Trophoblast cell (in vitro differentiated cells and primary cell): ENCODE measurements around the gene TTPAL.

Experiments
- DNase-seq, 2 donors: peaks; one replicate each; pipeline ENCODE4 v3.0.0-alpha.2; 2016
- H2AFZ ChIP-seq: 2 replicates; pipeline ENCODE4 v1.6.1; 2013; ENCODE audit warnings: low read length, moderate library complexity, mild to moderate bottlenecking; ENCODE audit not compliant: insufficient read depth, poor library complexity
- H2AK5ac ChIP-seq: 2 replicates; pipeline ENCODE4 v1.6.1; 2013; ENCODE audit warnings: mild to moderate bottlenecking, low read length
- H2BK120ac ChIP-seq: 2 replicates; pipeline ENCODE4 v1.6.1; 2013; ENCODE audit warnings: low read length, mild to moderate bottlenecking, moderate library complexity; ENCODE audit not compliant: insufficient read depth, poor library complexity
- H2BK12ac ChIP-seq: 2 replicates; pipeline ENCODE4 v1.6.1; 2013; ENCODE audit warnings: mild to moderate bottlenecking, low read length, moderate library complexity
- H2BK5ac ChIP-seq: 2 replicates; pipeline ENCODE4 v1.6.1; 2013; ENCODE audit warnings: low read length, low read depth, moderate library complexity, mild to moderate bottlenecking; ENCODE audit not compliant: poor library complexity
- H3K14ac ChIP-seq: 2 replicates; pipeline ENCODE4 v1.6.1; 2013; ENCODE audit warnings: mild to moderate bottlenecking, low read length
- H3K18ac ChIP-seq: 2 replicates; pipeline ENCODE4 v1.6.1; 2013; ENCODE audit warnings: mild to moderate bottlenecking, low read length
- H3K23ac ChIP-seq: 2 replicates; pipeline ENCODE4 v1.6.1; 2013; ENCODE audit warnings: low read length
- H3K27ac ChIP-seq: 2 replicates; pipeline ENCODE4 v1.5.1; 2013; ENCODE audit warnings: low read depth, mild to moderate bottlenecking, inconsistent platforms, low read length, moderate library complexity
- H3K27me3 ChIP-seq: 2 replicates; pipeline ENCODE4 v1.6.1; 2013; ENCODE audit warnings: inconsistent platforms, mild to moderate bottlenecking, low read length, moderate library complexity; ENCODE audit not compliant: insufficient read depth
- H3K36me3 ChIP-seq, 2 experiments: 1 replicate in 1 of 2; 2 replicates in 1 of 2; pipeline ENCODE4 v1.6.1; 2013; ENCODE audit warnings: low read length in 2 of 2, mild to moderate bottlenecking in 2 of 2, moderate library complexity in 1 of 2; ENCODE audit not compliant: insufficient read depth in 2 of 2, control insufficient read depth in 1 of 2
- H3K4ac ChIP-seq: 2 replicates; pipeline ENCODE4 v1.6.1; 2013; ENCODE audit warnings: low read depth, mild to moderate bottlenecking, low read length, moderate library complexity
- H3K4me1 ChIP-seq, 2 experiments: 1 replicate in 1 of 2; 2 replicates in 1 of 2; pipeline ENCODE4 v1.6.1; 2013; ENCODE audit warnings: low read length in 2 of 2, mild to moderate bottlenecking in 2 of 2, moderate library complexity in 1 of 2; ENCODE audit not compliant: insufficient read depth in 2 of 2, control insufficient read depth in 1 of 2
- H3K4me2 ChIP-seq: 2 replicates; pipeline ENCODE4 v1.6.1; 2013; ENCODE audit warnings: inconsistent platforms, mild to moderate bottlenecking, low read length, moderate library complexity
- H3K4me3 ChIP-seq: 2 replicates; pipeline ENCODE4 v1.5.1; 2013; ENCODE audit warnings: mild to moderate bottlenecking, low read depth, low read length, inconsistent platforms
- H3K79me1 ChIP-seq: one replicate; pipeline ENCODE4 v1.6.1; 2013; ENCODE audit warnings: low read length
- H3K79me2 ChIP-seq: 2 replicates; pipeline ENCODE4 v1.6.1; 2013; ENCODE audit warnings: low read length, mild to moderate bottlenecking; ENCODE audit not compliant: control insufficient read depth, insufficient read depth, poor library complexity
- H3K9ac ChIP-seq: 2 replicates; pipeline ENCODE4 v1.6.1; 2013; ENCODE audit warnings: mild to moderate bottlenecking, low read length
- H3K9me3 ChIP-seq: 2 replicates; pipeline ENCODE4 v1.6.1; 2013; ENCODE audit warnings: low read depth, mild to moderate bottlenecking, control low read depth, inconsistent platforms, low read length; ENCODE audit not compliant: insufficient read depth
- H4K12ac ChIP-seq: 2 replicates; pipeline ENCODE4 v1.6.1; 2013; ENCODE audit warnings: low read depth, mild to moderate bottlenecking, low read length, moderate library complexity
- H4K8ac ChIP-seq: 2 replicates; pipeline ENCODE4 v1.6.1; 2013; ENCODE audit warnings: low read depth, mild to moderate bottlenecking, low read length, moderate library complexity
- H4K91ac ChIP-seq: one replicate; pipeline ENCODE4 v1.6.1; 2013; ENCODE audit warnings: low read depth, mild to moderate bottlenecking, low read length, moderate library complexity
- WGBS: extraction: QIAGEN DNeasy Blood & Tissue Kit; methylation state at CpG from one replicate; pipeline ENCODE4 v1.1.7; 2013; ENCODE audit warnings: missing lambda C conversion rate; ENCODE audit not compliant: insufficient read length, insufficient coverage; ENCODE audit errors: extremely low coverage; 5-methylcytosine and 5-hydroxymethylcytosine counted together

TTPAL gene

DNA sequence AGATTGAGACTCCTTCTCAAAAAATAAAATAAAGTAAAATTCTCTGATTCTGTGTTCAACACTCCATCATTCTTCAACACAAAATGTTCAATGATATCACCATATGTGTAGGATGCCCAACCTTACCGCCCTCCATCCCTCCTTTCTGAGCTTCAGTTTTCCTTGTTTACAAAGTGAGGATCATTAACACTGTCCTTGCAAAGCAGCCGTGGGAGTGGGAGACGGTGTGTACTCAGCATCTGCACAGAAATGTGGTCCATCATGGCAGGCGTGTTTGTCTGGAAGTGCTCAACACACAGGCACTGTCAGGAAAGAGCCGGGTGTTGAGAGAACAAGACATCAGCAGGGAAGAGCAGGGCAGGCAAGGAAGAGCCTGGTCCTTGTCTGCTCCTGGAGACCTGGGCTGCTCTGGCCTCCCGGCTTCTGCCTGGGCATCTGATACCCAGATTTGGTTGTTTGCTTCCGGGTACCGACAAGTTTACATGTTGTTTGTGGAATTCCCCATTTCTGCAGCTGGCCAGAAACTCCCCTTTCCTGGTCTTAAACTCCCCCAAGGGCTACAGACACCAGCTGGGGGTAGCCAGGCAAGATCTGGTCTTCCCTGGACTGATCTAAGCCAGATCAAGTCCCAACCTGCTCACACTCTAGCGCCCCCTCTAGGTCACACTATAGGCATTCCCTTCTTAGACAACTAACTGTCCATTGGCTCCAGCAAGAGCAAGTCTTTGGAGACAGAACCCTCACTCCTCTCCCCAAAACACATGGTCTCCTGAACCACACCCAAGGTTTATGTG is 26.7 kb upstream of the TTPAL start:
- WGBS, result no CpG with 5 or more reads among the region's 9 CpGs

DNA sequence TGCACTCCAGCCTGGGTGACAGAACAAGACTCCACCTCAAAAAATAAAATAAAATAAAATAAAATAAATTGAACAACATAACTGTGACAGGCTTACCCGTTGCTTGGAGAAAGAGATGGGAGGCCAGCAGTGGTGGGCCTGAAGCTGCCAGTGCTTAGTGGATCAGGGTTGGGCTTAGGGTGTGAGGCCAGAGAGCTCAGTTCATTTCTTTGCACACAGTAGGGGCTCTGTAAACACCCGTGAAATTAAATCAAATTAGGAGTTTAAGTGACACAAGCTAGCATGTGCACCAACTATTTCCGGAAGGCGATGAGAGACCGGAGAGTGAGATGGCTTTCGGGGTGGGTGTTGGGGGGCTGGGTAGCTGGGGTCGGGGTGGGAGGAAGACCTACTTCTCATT is 25.8 kb upstream of the TTPAL start:
- Histone ChIP-seq H3K79me2 (no peaks in the 10 kb centered on the region), H3K4me3 (no peak overlapping the region), H4K8ac (no peak overlapping the region), H3K4ac (no peak overlapping the region), H2AFZ (no peak overlapping the region), H3K14ac (no peak overlapping the region), H3K79me1 (no peaks in the 10 kb centered on the region), H2BK120ac (no peak overlapping the region), H3K23ac (no peak overlapping the region), H2AK5ac (no peak overlapping the region), H3K4me1 (no peaks in the 10 kb centered on the region), H3K27ac (no peak overlapping the region), H3K4me2 (no peak overlapping the region), H2BK12ac (no peak overlapping the region), H3K18ac (no peak overlapping the region), H3K9me3 (no peaks in the 10 kb centered on the region), H2BK5ac (no peak overlapping the region), H3K27me3 (no peaks in the 10 kb centered on the region), H4K91ac (no peak overlapping the region), H3K36me3 (no peaks in the 10 kb centered on the region), H3K9ac (no peak overlapping the region), H4K12ac (no peak overlapping the region)
- DNase-seq, result no peak
- no CpG with 5 or more reads among the region's 7 CpGs for WGBS

More for the DNA sequence above, 26.7 kb upstream of the TTPAL start:
- H2AFZ ChIP-seq, result no peak overlapping the region
- H3K27me3 ChIP-seq, result no peaks in the 10 kb centered on the region
- H3K36me3 ChIP-seq, result no peaks in the 10 kb centered on the region
- H3K14ac ChIP-seq, result no peak overlapping the region
- no peak overlapping the region for H4K12ac ChIP-seq
- no peaks in the 10 kb centered on the region for H3K79me2 ChIP-seq
- H3K18ac ChIP-seq, result no peak overlapping the region
- H3K27ac ChIP-seq, result no peak overlapping the region
- H3K4me3 ChIP-seq, result no peak overlapping the region
- no peak overlapping the region for H3K23ac ChIP-seq
- H2BK12ac ChIP-seq, result no peak overlapping the region
- no peaks in the 10 kb centered on the region for H3K9me3 ChIP-seq
- no peaks in the 10 kb centered on the region for H3K4me1 ChIP-seq
- no peak overlapping the region for H3K4me2 ChIP-seq
- H4K91ac ChIP-seq, result no peak overlapping the region
- H3K4ac ChIP-seq, result no peak overlapping the region
- no peak overlapping the region for H3K9ac ChIP-seq
- H2BK5ac ChIP-seq, result no peak overlapping the region
- H2BK120ac ChIP-seq, result no peak overlapping the region
- H4K8ac ChIP-seq, result no peak overlapping the region
- H3K79me1 ChIP-seq, result no peaks in the 10 kb centered on the region
- H2AK5ac ChIP-seq, result no peak overlapping the region
- DNase-seq, result no peak

- H3K27me3 ChIP-seq, result no peaks in the 10 kb centered on the region
- WGBS, result no CpG with 5 or more reads among the region's 3 CpGs
- H3K14ac ChIP-seq, result no peak overlapping the region
- no peak overlapping the region for H4K91ac ChIP-seq
- H3K18ac ChIP-seq, result no peak overlapping the region
- DNase-seq, result no peak
- no peak overlapping the region for H2AFZ ChIP-seq
- H3K4me3 ChIP-seq, result no peak overlapping the region
- no peaks in the 10 kb centered on the region for H3K79me1 ChIP-seq
- H3K4ac ChIP-seq, result no peak overlapping the region
- H3K9me3 ChIP-seq, result no peaks in the 10 kb centered on the region
- H3K4me2 ChIP-seq, result no peak overlapping the region
- no peak overlapping the region for H3K27ac ChIP-seq
- no peaks in the 10 kb centered on the region for H3K36me3 ChIP-seq
- H3K23ac ChIP-seq, result no peak overlapping the region
- no peak overlapping the region for H4K12ac ChIP-seq
- H4K8ac ChIP-seq, result no peak overlapping the region
- no peak overlapping the region for H2BK120ac ChIP-seq
- no peak overlapping the region for H2BK12ac ChIP-seq
- H3K4me1 ChIP-seq, result no peaks in the 10 kb centered on the region
- no peak overlapping the region for H2AK5ac ChIP-seq
- no peaks in the 10 kb centered on the region for H3K79me2 ChIP-seq
- no peak overlapping the region for H2BK5ac ChIP-seq
- H3K9ac ChIP-seq, result no peak overlapping the region
Observed at GRCh38 chr20:44450281-44450889, 25.3 kb upstream of the TTPAL start.

DNA sequence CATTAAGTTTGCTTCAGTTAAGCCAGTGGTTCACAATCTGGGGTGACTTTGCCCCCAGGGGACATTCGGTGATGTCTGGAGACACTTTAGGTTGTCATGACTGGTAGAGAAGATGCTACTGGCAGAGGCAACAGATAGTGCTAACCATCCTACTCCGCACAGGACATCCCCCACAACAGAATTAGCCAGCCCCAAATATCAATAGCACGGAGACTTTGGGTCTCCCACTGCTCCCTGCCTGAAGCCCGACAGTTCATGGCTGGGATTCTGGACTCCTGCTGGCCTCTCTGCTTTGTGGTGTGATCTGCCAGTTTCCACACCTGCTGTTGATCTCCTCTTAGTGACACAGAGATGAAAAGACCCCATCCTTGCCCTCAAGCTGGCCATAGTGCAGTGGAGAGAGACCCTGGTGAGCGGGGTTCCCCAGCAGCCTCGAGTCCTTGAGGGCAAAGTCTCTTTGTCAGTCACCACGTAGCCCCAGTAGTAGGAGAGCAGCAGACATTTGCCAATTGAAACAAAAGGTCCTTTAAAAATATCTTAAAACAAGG is 24.7 kb upstream of the TTPAL start:
- no peak overlapping the region for H3K14ac ChIP-seq
- H4K91ac ChIP-seq, result no peak overlapping the region
- H3K27ac ChIP-seq, result no peak overlapping the region
- no peak overlapping the region for H3K4me2 ChIP-seq
- no peaks in the 10 kb centered on the region for H3K79me2 ChIP-seq
- H2BK120ac ChIP-seq, result no peak overlapping the region
- no peaks in the 10 kb centered on the region for H3K27me3 ChIP-seq
- no peaks in the 10 kb centered on the region for H3K79me1 ChIP-seq
- H2BK12ac ChIP-seq, result no peak overlapping the region
- H2AFZ ChIP-seq, result no peak overlapping the region
- H3K18ac ChIP-seq, result no peak overlapping the region
- no peak overlapping the region for H3K9ac ChIP-seq
- H2AK5ac ChIP-seq, result no peak overlapping the region
- H4K12ac ChIP-seq, result no peak overlapping the region
- no peak overlapping the region for H3K4me3 ChIP-seq
- H3K36me3 ChIP-seq, result no peaks in the 10 kb centered on the region
- DNase-seq, result no peak
- WGBS, result no CpG with 5 or more reads among the region's 7 CpGs
- no peak overlapping the region for H3K4ac ChIP-seq
- H2BK5ac ChIP-seq, result no peak overlapping the region
- no peaks in the 10 kb centered on the region for H3K9me3 ChIP-seq
- no peak overlapping the region for H3K23ac ChIP-seq
- no peak overlapping the region for H4K8ac ChIP-seq
- no peaks in the 10 kb centered on the region for H3K4me1 ChIP-seq
